HUES6 (cell line): ENCODE measurements around the gene MYLK3.

Experiments
- H3K27ac ChIP-seq: 2 replicates; pipeline ENCODE4 v1.7.0; 2013; ENCODE audit warnings: low read depth, mild to moderate bottlenecking, low read length, inconsistent platforms
- H3K27me3 ChIP-seq: 2 replicates; pipeline ENCODE4 v1.6.1; 2013; ENCODE audit warnings: low read length; ENCODE audit not compliant: control insufficient read depth, insufficient read depth
- H3K36me3 ChIP-seq: 2 replicates; pipeline ENCODE4 v1.6.1; 2013; ENCODE audit warnings: low read length; ENCODE audit not compliant: control insufficient read depth, insufficient read depth
- H3K4me1 ChIP-seq: 2 replicates; pipeline ENCODE4 v1.6.1; 2013; ENCODE audit warnings: low read length; ENCODE audit not compliant: control insufficient read depth, insufficient read depth
- H3K4me3 ChIP-seq: 2 replicates; pipeline ENCODE4 v1.5.1; 2013; ENCODE audit warnings: low read depth, low read length
- H3K9ac ChIP-seq: one replicate; pipeline ENCODE4 v1.6.1; 2013; ENCODE audit warnings: mild to moderate bottlenecking, low read length
- H3K9me3 ChIP-seq: 2 replicates; pipeline ENCODE4 v1.6.1; 2013; ENCODE audit warnings: low read depth, low read length; ENCODE audit not compliant: control insufficient read depth, insufficient read depth

MYLK3 gene

GRCh38 chr16:46757339-46758050, 9.4 kb upstream of the MYLK3 start:
- Histone ChIP-seq H3K27me3 (no peaks in the 10 kb centered on the region; the same call in 1 of the 2 replicates), H3K9me3 (no peaks in the 10 kb centered on the region), H3K27ac (no peak overlapping the region; the same call in 1 of the 2 replicates), H3K4me1 (peaks cover 28% of the 10 kb centered on the region), H3K4me3 (peak overlapping the region; percentile 22; the same call in 1 of the 2 replicates), H3K9ac (peak overlapping the region; percentile 49), H3K36me3 (no peaks in the 10 kb centered on the region)

GRCh38 chr16:46756772-46757171, 8.6 kb upstream of the MYLK3 start:
- H3K9ac ChIP-seq: peak overlapping the region; percentile 49
- no peaks in the 10 kb centered on the region for H3K36me3 ChIP-seq
- no peak overlapping the region for H3K27ac ChIP-seq
- peaks cover 28% of the 10 kb centered on the region for H3K4me1 ChIP-seq
- no peaks in the 10 kb centered on the region; the same call in 1 of the 2 replicates for H3K27me3 ChIP-seq
- H3K4me3 ChIP-seq: peak overlapping the region; percentile 22; the same call in 1 of the 2 replicates
- H3K9me3 ChIP-seq: no peaks in the 10 kb centered on the region

GRCh38 chr16:46753015-46753414, 4.9 kb upstream of the MYLK3 start:
- H3K4me3 ChIP-seq: no peak overlapping the region
- no peaks in the 10 kb centered on the region for H3K36me3 ChIP-seq
- H3K4me1 ChIP-seq: peaks cover 32% of the 10 kb centered on the region
- H3K9ac ChIP-seq: no peak overlapping the region
- no peaks in the 10 kb centered on the region for H3K9me3 ChIP-seq
- no peak overlapping the region for H3K27ac ChIP-seq
- no peaks in the 10 kb centered on the region for H3K27me3 ChIP-seq

GRCh38 chr16:46751381-46751780, 3.2 kb upstream of the MYLK3 start:
- no peak overlapping the region for H3K9ac ChIP-seq
- peaks cover 31% of the 10 kb centered on the region for H3K4me1 ChIP-seq
- no peaks in the 10 kb centered on the region for H3K9me3 ChIP-seq
- H3K4me3 ChIP-seq: no peak overlapping the region
- no peak overlapping the region for H3K27ac ChIP-seq
- no peaks in the 10 kb centered on the region for H3K27me3 ChIP-seq
- no peaks in the 10 kb centered on the region for H3K36me3 ChIP-seq

- H3K4me3 ChIP-seq: no peak overlapping the region
- no peak overlapping the region for H3K27ac ChIP-seq
- H3K36me3 ChIP-seq: no peaks in the 10 kb centered on the region
- H3K9ac ChIP-seq: no peak overlapping the region
- no peaks in the 10 kb centered on the region for H3K9me3 ChIP-seq
- no peaks in the 10 kb centered on the region for H3K27me3 ChIP-seq
- peaks cover 38% of the 10 kb centered on the region for H3K4me1 ChIP-seq
Measured at GRCh38 chr16:46748775-46749705, 896 bp upstream of the MYLK3 start.

- Histone ChIP-seq H3K27me3 (no peaks in the 10 kb centered on the region), H3K36me3 (no peaks in the 10 kb centered on the region), H3K9me3 (no peaks in the 10 kb centered on the region), H3K27ac (peak overlapping the region; percentile 4; the same call in 1 of the 2 replicates), H3K4me3 (no peak overlapping the region), H3K4me1 (peaks cover 51% of the 10 kb centered on the region), H3K9ac (peak overlapping the region; percentile 51)
Measured at GRCh38 chr16:46746821-46747776, 1.0 kb downstream of the MYLK3 start.

GRCh38 chr16:46745617-46746016, 2.5 kb downstream of the MYLK3 start:
- Histone ChIP-seq H3K4me1 (peaks cover 51% of the 10 kb centered on the region), H3K27ac (no peak overlapping the region), H3K4me3 (no peak overlapping the region), H3K27me3 (no peaks in the 10 kb centered on the region), H3K36me3 (no peaks in the 10 kb centered on the region), H3K9ac (no peak overlapping the region), H3K9me3 (no peaks in the 10 kb centered on the region)

GRCh38 chr16:46743232-46743719, 4.9 kb downstream of the MYLK3 start:
- no peaks in the 10 kb centered on the region for H3K36me3 ChIP-seq
- no peak overlapping the region for H3K9ac ChIP-seq
- H3K27ac ChIP-seq: no peak overlapping the region
- H3K4me3 ChIP-seq: no peak overlapping the region
- no peaks in the 10 kb centered on the region for H3K9me3 ChIP-seq
- H3K4me1 ChIP-seq: peaks cover 35% of the 10 kb centered on the region
- no peaks in the 10 kb centered on the region; the same call in 1 of the 2 replicates for H3K27me3 ChIP-seq

- Histone ChIP-seq H3K27ac (no peak overlapping the region), H3K9ac (peak overlapping the region; percentile 27), H3K4me1 (peaks cover 16% of the 10 kb centered on the region; the same call in 1 of the 2 replicates), H3K27me3 (no peaks in the 10 kb centered on the region; the same call in 1 of the 2 replicates), H3K9me3 (no peaks in the 10 kb centered on the region), H3K36me3 (no peaks in the 10 kb centered on the region), H3K4me3 (no peak overlapping the region)
Measured at GRCh38 chr16:46739934-46740333, 8.2 kb downstream of the MYLK3 start.

- Histone ChIP-seq H3K4me1 (peaks cover 6% of the 10 kb centered on the region; the same call in 1 of the 2 replicates), H3K27ac (no peak overlapping the region), H3K4me3 (no peak overlapping the region), H3K36me3 (no peaks in the 10 kb centered on the region), H3K27me3 (no peaks in the 10 kb centered on the region; the same call in 1 of the 2 replicates), H3K9me3 (no peaks in the 10 kb centered on the region), H3K9ac (no peak overlapping the region)
Measured at GRCh38 chr16:46737621-46738214, 10.4 kb downstream of the MYLK3 start.
